Suprapubic skin (tissue), 4 donors: ENCODE data around the gene KLF12. TPM values are rescaled to one million over a fixed set of nuclear protein-coding genes. Genes with fewer than 3 reads are reported as not detected.
A peak's percentile ranks its signal among the peaks of the same experiment; 100 is the strongest.

ENCODE experiments used
- DNase-seq, 2 donors: peaks; one replicate each; pipeline ENCODE4 v3.0.0-alpha.2; 2019; ENCODE audit warnings: low spot score in 2 of 2
- H3K27ac ChIP-seq: fragments of 200-600 bp; sonication (generic); one replicate; pipeline ENCODE4 v1.5.1; 2019
- H3K27me3 ChIP-seq: fragments of 200-600 bp; sonication (generic); one replicate; pipeline ENCODE4 v1.5.1; 2019
- H3K36me3 ChIP-seq: fragments of 200-600 bp; sonication (generic); one replicate; pipeline ENCODE4 v1.5.1; 2019
- H3K4me1 ChIP-seq: fragments of 200-600 bp; sonication (generic); one replicate; pipeline ENCODE4 v1.5.1; 2019
- H3K4me3 ChIP-seq: fragments of 200-600 bp; sonication (generic); one replicate; pipeline ENCODE4 v1.5.1; 2019; ENCODE audit warnings: mild to moderate bottlenecking
- H3K9me3 ChIP-seq: fragments of 200-600 bp; sonication (generic); one replicate; pipeline ENCODE4 v1.5.1; 2019
- CTCF ChIP-seq, 2 donors: fragments of 200-600 bp in 1 of 2; fragments of 450-650 bp in 1 of 2; sonication (generic) in 1 of 2; IDR thresholded peaks; one replicate each; pipeline ENCODE4 v1.5.1; 2016 to 2019; ENCODE audit warnings: antibody characterized with exemption in 2 of 2, mild to moderate bottlenecking in 1 of 2, moderate library complexity in 1 of 2
- EP300 ChIP-seq: sonication (generic); formaldehyde crosslinking; IDR thresholded peaks from one replicate; pipeline ENCODE4 v1.6.1; 2017; ENCODE audit warnings: antibody characterized with exemption
- POLR2A ChIP-seq, 2 donors: fragments of 450-650 bp; IDR thresholded peaks; one replicate each; pipeline ENCODE4 v1.6.1; 2017; ENCODE audit warnings: antibody characterized with exemption in 2 of 2, mild to moderate bottlenecking in 2 of 2, moderate library complexity in 2 of 2
- POLR2AphosphoS5 ChIP-seq, 3 donors: sonication (generic); formaldehyde crosslinking; IDR thresholded peaks; one replicate each; pipeline ENCODE4 v1.6.1; 2017; ENCODE audit warnings: antibody characterized with exemption in 3 of 3
- WGBS: methylation state at CpG from one replicate; pipeline ENCODE4 v1.1.5; 2018; 5-methylcytosine and 5-hydroxymethylcytosine counted together
- total RNA-seq, 4 donors: library from RNA; depleted of rRNA; stranded (reverse); fragments of >200 nt; gene quantifications; one replicate each; pipeline ENCODE4 v1.1.0, GENCODE V29; 2016

Gene KLF12
- 1 to 10 TPM; 1.9 to 4.6 (median 3.4) TPM for total RNA-seq

GRCh38 chr13:74134221-74134776 is at the start of gene KLF12:
Gene KLF12 (minus strand): TSS chr13:74134404.
- WGBS: 0% methylated on average over 1 of the region's 54 CpGs

DNA sequence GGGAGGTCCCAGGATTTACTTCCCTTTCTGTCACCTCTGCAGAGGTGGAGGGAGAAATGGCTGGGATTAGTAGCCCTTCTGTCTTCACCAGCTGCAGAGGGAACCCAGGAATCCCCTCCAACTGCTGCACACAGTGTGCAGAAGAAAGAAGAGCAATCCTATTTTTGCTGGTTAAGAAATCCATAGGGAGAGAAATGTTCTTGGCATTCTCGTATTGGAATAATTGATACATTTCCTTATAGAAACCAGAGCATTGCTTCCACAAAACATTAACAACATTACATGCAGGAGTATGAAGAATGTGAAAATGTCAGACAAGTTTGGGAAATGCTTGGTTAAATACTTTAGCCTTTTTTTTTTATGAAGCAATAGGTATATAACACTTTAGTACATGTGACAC is 48.3 kb upstream of the KLF12 start:
- WGBS: 90% methylated on average over 1 of the region's 1 CpG
- no peaks in the 10 kb centered on the region for H3K36me3 ChIP-seq
- TF ChIP-seq EP300: no peak
- TF ChIP-seq CTCF (IDR thresholded peaks at IDR 0.05): no peak
- TF ChIP-seq POLR2AphosphoS5 (IDR thresholded peaks at IDR 0.05): no peak
- TF ChIP-seq POLR2A (IDR thresholded peaks at IDR 0.05): no peak

More at GRCh38 chr13:74134221-74134776, at the start of gene KLF12:
- Histone ChIP-seq H3K9me3 (no peaks in the 10 kb centered on the region), H3K27ac (peak within 1 kb of the TSS; percentile 87), H3K4me1 (peaks cover 31% of the 10 kb centered on the region), H3K27me3 (no peaks in the 10 kb centered on the region), H3K4me3 (peak within 1 kb of the TSS; percentile 70), H3K36me3 (no peaks in the 10 kb centered on the region)
- TF ChIP-seq POLR2A (IDR thresholded peaks at IDR 0.05) (no peak), CTCF (IDR thresholded peaks at IDR 0.05) (no peak), EP300 (no peak), POLR2AphosphoS5 (IDR thresholded peaks at IDR 0.05) (no peak)
- DNase-seq: peak; percentile 86 to 87

DNA sequence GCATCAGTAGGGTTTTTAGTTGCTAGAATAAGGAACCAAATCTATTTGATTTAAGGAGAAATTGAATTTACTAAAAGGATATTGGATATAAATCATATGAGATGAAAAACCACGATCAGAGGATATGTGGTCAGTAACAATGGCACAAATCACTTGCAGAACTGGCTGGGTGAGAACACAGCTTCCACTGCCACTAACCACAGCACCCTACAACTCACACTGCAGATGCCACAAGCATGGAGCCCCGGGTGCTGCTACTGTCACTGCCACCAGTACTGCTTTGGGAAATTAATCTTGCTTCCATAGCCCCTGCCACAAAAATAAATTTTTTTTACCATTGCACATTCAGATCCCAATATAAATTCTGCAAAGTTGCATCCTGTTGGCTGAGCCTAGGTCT is 40.6 kb upstream of the KLF12 start:
- no peaks in the 10 kb centered on the region for H3K9me3 ChIP-seq
- TF ChIP-seq CTCF (IDR thresholded peaks at IDR 0.05): no peak
- TF ChIP-seq POLR2AphosphoS5 (IDR thresholded peaks at IDR 0.05): no peak
- no peak for TF ChIP-seq POLR2A (IDR thresholded peaks at IDR 0.05)
- TF ChIP-seq EP300: no peak
- 60% methylated on average over 2 of the region's 2 CpGs for WGBS
- H3K4me1 ChIP-seq: no peaks in the 10 kb centered on the region
- no peaks in the 10 kb centered on the region for H3K27me3 ChIP-seq
- DNase-seq: no peak
- no peak overlapping the region for H3K4me3 ChIP-seq
- H3K27ac ChIP-seq: no peak overlapping the region
- H3K36me3 ChIP-seq: no peaks in the 10 kb centered on the region

More for the DNA sequence above, 48.3 kb upstream of the KLF12 start:
- Histone ChIP-seq H3K4me1 (no peaks in the 10 kb centered on the region), H3K4me3 (no peak overlapping the region), H3K9me3 (no peaks in the 10 kb centered on the region), H3K27ac (no peak overlapping the region), H3K27me3 (no peaks in the 10 kb centered on the region)
- DNase-seq: no peak

- no peak overlapping the region for H3K4me3 ChIP-seq
- no peaks in the 10 kb centered on the region for H3K9me3 ChIP-seq
- TF ChIP-seq POLR2A (IDR thresholded peaks at IDR 0.05) (no peak), CTCF (IDR thresholded peaks at IDR 0.05) (no peak), EP300 (no peak), POLR2AphosphoS5 (IDR thresholded peaks at IDR 0.05) (no peak)
- no peaks in the 10 kb centered on the region for H3K4me1 ChIP-seq
- H3K27ac ChIP-seq: no peak overlapping the region
- H3K27me3 ChIP-seq: no peaks in the 10 kb centered on the region
- WGBS: 84% methylated on average over 3 of the region's 3 CpGs
- H3K36me3 ChIP-seq: no peaks in the 10 kb centered on the region
- DNase-seq: no peak
Measured at GRCh38 chr13:74173822-74174221, 39.6 kb upstream of the KLF12 start.

GRCh38 chr13:74171641-74172040 is 37.4 kb upstream of the KLF12 start:
- no peaks in the 10 kb centered on the region for H3K4me1 ChIP-seq
- peaks cover 3% of the 10 kb centered on the region for H3K27me3 ChIP-seq
- DNase-seq: no peak
- TF ChIP-seq POLR2AphosphoS5 (IDR thresholded peaks at IDR 0.05) (no peak), CTCF (IDR thresholded peaks at IDR 0.05) (no peak), EP300 (no peak), POLR2A (IDR thresholded peaks at IDR 0.05) (no peak)
- no peak overlapping the region for H3K27ac ChIP-seq
- H3K36me3 ChIP-seq: no peaks in the 10 kb centered on the region
- no peak overlapping the region for H3K4me3 ChIP-seq
- H3K9me3 ChIP-seq: no peaks in the 10 kb centered on the region
